Lung (tissue), 12 donors: Measurements from ENCODE around the gene ATP2B2. TPM values are rescaled to one million over a fixed set of nuclear protein-coding genes. Genes with fewer than 3 reads are reported as not detected.

Experiments used
- ATAC-seq: fragments of 200-7000 bp; cut with Tn5 transposase; one replicate; pipeline ENCODE4 v1.9.1; 2020; ENCODE audit warnings: moderate number of reproducible peaks; ENCODE audit not compliant: insufficient read depth, low FRiP score
- DNase-seq, 3 donors: peaks; one replicate each; pipeline ENCODE4 v3.0.0-alpha.2; 2013 to 2017
- H3K27ac ChIP-seq, 2 donors: one replicate each; pipeline ENCODE4 v1.5.1; 2013; ENCODE audit warnings: mild to moderate bottlenecking in 2 of 2, moderate library complexity in 2 of 2, control low read depth in 1 of 2, inconsistent platforms in 1 of 2, low read depth in 1 of 2, low read length in 1 of 2
- H3K27me3 ChIP-seq, 3 donors: one replicate each; pipeline ENCODE4 v1.5.1; 2013; ENCODE audit warnings: low read length in 2 of 3; ENCODE audit not compliant: control insufficient read depth in 3 of 3, insufficient read depth in 3 of 3
- H3K36me3 ChIP-seq, 4 donors: one replicate each; pipeline ENCODE4 v1.5.1; 2013; ENCODE audit warnings: low read length in 4 of 4, mild to moderate bottlenecking in 1 of 4, moderate library complexity in 1 of 4; ENCODE audit not compliant: control insufficient read depth in 4 of 4, insufficient read depth in 4 of 4
- H3K4me1 ChIP-seq, 5 donors: one replicate each; pipeline ENCODE4 v1.5.1; 2013; ENCODE audit warnings: low read length in 5 of 5, mild to moderate bottlenecking in 2 of 5, moderate library complexity in 1 of 5; ENCODE audit not compliant: control insufficient read depth in 5 of 5, insufficient read depth in 5 of 5
- H3K4me3 ChIP-seq: one replicate; pipeline ENCODE4 v1.5.1; 2013; ENCODE audit warnings: mild to moderate bottlenecking, control low read depth, moderate library complexity
- H3K9ac ChIP-seq, 2 donors: one replicate each; pipeline ENCODE4 v1.5.1; 2013; ENCODE audit warnings: low read length in 2 of 2, control low read depth in 1 of 2; ENCODE audit not compliant: insufficient read depth in 1 of 2
- H3K9me3 ChIP-seq, 4 donors: one replicate each; pipeline ENCODE4 v1.5.1; 2013; ENCODE audit warnings: low read length in 3 of 4, mild to moderate bottlenecking in 1 of 4, moderate library complexity in 1 of 4; ENCODE audit not compliant: control insufficient read depth in 4 of 4, insufficient read depth in 3 of 4
- WGBS, 2 donors: extraction: QIAGEN DNeasy Blood & Tissue Kit; methylation state at CpG; one replicate each; pipeline ENCODE4 v1.1.7; 2013; 5-methylcytosine and 5-hydroxymethylcytosine counted together
- polyA plus RNA-seq, 2 donors: library from polyadenylated mRNA; stranded (reverse); fragments of 200-250 nt; gene quantifications; one replicate each; pipeline ENCODE4 v1.2.1, GENCODE V29; 2013
- total RNA-seq, 2 donors: library from RNA; depleted of rRNA in 1 of 2; stranded (reverse); fragments of >200 nt in 1 of 2; gene quantifications; one replicate each; pipeline ENCODE4 v1.2.1, GENCODE V29; 2014 to 2021
- TF ChIP-seq, protein P1 (sequence below): IDR thresholded peaks from 2 replicates; pipeline ENCODE4 v1.5.1; 2012; ENCODE audit warnings: mild to moderate bottlenecking; ENCODE audit errors: control extremely low read depth, extremely low read depth
- donor health status: control.
- donor health status: control.
- donor health status: Bipolar disorder and iron deficiency.
- donor health status: healthy.
- donor health status: DM: yes; HTN: yes; CAD: no.

The ATP2B2 gene
- total and polyA plus RNA-seq, 4 donors = 0.06 TPM; not detected in 3

DNA sequence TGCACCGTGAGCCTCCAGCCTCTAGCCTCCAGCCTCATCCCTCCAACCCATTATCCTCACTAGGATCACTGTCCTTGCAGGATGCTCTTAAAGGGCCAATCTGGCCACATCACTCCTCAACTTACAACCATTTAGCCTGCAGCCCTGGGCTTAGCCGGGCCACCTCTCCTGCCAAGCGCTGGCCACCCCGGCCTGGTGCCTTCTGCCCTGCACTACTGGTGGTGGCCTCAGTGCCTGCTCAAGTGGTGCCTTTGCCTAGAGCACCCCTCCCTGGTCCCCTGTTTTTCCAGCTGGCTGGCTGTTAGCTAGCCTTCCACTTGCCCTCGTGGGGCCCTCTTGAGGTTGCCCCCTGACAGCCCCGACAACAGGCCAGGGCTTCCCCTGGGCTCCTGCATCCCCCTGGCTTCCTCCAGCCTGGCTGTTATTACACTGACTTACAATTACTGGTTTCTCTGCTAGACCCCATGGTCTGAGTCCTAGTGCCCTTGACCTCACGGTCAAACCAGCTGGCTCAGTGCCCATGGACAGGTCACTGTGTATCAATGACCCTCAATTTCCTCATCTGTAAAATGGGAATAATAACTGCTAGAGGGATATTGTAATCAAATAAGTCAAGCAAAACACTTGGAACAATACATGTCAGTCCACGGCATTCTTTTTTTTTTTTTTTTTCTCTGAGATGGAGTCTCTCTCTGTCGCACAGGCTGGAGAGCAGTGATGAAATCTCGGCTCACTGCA lies 15.5 kb downstream of the ATP2B2 start:
- DNase-seq (no peak), ATAC-seq (no peak)
- H3K9me3 ChIP-seq = no peaks in the 10 kb centered on the region
- peaks cover 0 to 11% (median 0%) of the 10 kb centered on the region in 3 donors for H3K27me3 ChIP-seq
- TF ChIP-seq, protein P1, sequence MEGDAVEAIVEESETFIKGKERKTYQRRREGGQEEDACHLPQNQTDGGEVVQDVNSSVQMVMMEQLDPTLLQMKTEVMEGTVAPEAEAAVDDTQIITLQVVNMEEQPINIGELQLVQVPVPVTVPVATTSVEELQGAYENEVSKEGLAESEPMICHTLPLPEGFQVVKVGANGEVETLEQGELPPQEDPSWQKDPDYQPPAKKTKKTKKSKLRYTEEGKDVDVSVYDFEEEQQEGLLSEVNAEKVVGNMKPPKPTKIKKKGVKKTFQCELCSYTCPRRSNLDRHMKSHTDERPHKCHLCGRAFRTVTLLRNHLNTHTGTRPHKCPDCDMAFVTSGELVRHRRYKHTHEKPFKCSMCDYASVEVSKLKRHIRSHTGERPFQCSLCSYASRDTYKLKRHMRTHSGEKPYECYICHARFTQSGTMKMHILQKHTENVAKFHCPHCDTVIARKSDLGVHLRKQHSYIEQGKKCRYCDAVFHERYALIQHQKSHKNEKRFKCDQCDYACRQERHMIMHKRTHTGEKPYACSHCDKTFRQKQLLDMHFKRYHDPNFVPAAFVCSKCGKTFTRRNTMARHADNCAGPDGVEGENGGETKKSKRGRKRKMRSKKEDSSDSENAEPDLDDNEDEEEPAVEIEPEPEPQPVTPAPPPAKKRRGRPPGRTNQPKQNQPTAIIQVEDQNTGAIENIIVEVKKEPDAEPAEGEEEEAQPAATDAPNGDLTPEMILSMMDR = no peak
- H3K4me3 ChIP-seq = no peak overlapping the region
- no peak overlapping the region for H3K27ac ChIP-seq
- 86 to 92% methylated on average over 9 to 10 of the region's 10 CpGs for WGBS, 2 donors
- H3K9ac ChIP-seq = no peak overlapping the region
- no peaks in the 10 kb centered on the region for H3K36me3 ChIP-seq
- H3K4me1 ChIP-seq = no peaks in the 10 kb centered on the region

DNA sequence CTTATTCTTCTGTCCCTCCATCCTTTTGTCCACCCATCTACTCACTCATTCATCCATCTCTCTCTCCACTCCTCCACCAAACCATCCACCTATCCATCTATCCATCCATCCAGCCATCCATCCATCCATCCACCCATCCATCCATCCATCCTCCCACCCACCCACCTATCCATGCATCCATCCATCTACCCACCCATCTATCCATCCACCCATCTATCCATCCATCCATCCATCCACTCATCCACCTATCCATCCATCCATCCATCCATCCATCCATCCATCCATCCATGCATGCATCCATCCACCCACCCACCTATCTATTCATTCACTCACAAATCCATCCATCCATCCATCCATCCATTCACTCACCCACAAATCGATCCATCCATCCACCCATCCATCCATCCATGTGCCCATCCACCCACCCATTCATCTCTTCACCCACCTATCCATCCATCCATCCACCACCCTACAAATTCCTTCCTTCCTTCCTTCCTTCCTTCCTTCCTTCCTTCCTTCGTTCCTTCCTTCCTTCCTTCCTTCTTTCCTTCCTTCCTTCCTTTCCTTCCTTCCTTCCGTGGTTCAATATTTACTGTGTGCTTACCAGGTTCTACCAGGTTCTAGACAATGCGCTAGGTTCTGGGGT lies 17.3 kb downstream of the ATP2B2 start:
- no peak for ATAC-seq
- WGBS, 2 donors = 78 to 79% methylated on average over 3 of the region's 4 CpGs

DNA sequence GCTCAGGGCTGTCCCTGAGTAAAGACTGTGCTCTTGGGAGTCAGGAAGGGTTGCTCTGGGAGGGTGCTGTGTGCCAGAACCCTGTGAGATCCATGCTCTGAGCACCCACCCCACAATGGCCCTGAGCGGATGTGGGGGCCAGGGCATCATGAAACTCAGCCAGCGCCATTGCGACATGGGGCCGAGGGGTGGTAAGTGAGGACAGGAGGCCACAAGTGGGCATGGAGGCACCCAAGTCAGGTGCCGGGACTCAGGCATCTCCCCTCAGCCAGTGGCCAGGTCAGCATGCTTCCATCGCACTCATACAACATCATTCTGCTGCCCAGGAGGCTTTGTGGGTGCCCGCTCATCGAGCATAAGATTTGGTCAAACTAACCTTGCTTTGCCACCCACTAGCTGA lies 19.6 kb downstream of the ATP2B2 start:
- H3K27ac ChIP-seq = no peak overlapping the region
- no peaks in the 10 kb centered on the region for H3K36me3 ChIP-seq
- no peak for ATAC-seq
- no peak for DNase-seq
- H3K9ac ChIP-seq = no peak overlapping the region
- no peaks in the 10 kb centered on the region for H3K4me1 ChIP-seq
- no peaks in the 10 kb centered on the region for H3K9me3 ChIP-seq
- H3K4me3 ChIP-seq = no peak overlapping the region
- WGBS, 2 donors = 90 to 92% methylated on average over 8 of the region's 8 CpGs
- H3K27me3 ChIP-seq = peaks cover 0 to 3% (median 0%) of the 10 kb centered on the region in 3 donors
- TF ChIP-seq, protein P1 = no peak

More for the DNA sequence above, 17.3 kb downstream of the ATP2B2 start:
- H3K4me3 ChIP-seq = no peak overlapping the region
- no peak overlapping the region for H3K9ac ChIP-seq
- H3K27ac ChIP-seq = no peak overlapping the region
- TF ChIP-seq, protein P1 = no peak
- H3K27me3 ChIP-seq = peaks cover 0 to 8% (median 0%) of the 10 kb centered on the region in 3 donors
- no peaks in the 10 kb centered on the region for H3K36me3 ChIP-seq
- no peaks in the 10 kb centered on the region for H3K9me3 ChIP-seq
- no peaks in the 10 kb centered on the region for H3K4me1 ChIP-seq
- DNase-seq = no peak
